Prostate gland (tissue), 2 donors: ENCODE measurements around the gene FGGY.

Experiments used
- CTCF ChIP-seq, 4 experiments: fragments of 200-600 bp in 2 of 4; fragments of 450-650 bp in 2 of 4; sonication (generic) in 2 of 4; IDR thresholded peaks; 1 replicate in 3 of 4; 2 replicates in 1 of 4; pipeline ENCODE4 v1.5.1; 2016 to 2019; ENCODE audit warnings: antibody characterized with exemption in 4 of 4, mild to moderate bottlenecking in 2 of 4, moderate library complexity in 2 of 4
- POLR2AphosphoS5 ChIP-seq: sonication (generic); formaldehyde crosslinking; IDR thresholded peaks from one replicate; pipeline ENCODE4 v1.6.1; 2017; ENCODE audit warnings: antibody characterized with exemption

- TF ChIP-seq CTCF (IDR thresholded peaks at IDR 0.05): no peak
- no peak for TF ChIP-seq POLR2AphosphoS5
These were observed 260.6 kb downstream of the FGGY start for GRCh38 chr1:59557549-59557885.
